K562 (cell line): Measurements from ENCODE around the gene EYA4. TPM values are rescaled to one million over a fixed set of nuclear protein-coding genes. Genes with fewer than 3 reads are reported as not detected.

ENCODE experiments used
- ATAC-seq: fragments of 200-7000 bp; cut with Tn5 transposase; 3 replicates; pipeline ENCODE4 v1.9.1; 2020; ENCODE audit warnings: moderate library complexity
- BruUV-seq: library from RNA; stranded (reverse); fragments of 400-500 nt; replicated peaks from 2 replicates; lab custom pipeline; 2021; lab: Mats Ljungman, UMichigan
- CTCF ChIA-PET: fragments of 300-600 bp; formaldehyde crosslinking; extraction: SDS; loops from one replicate; lab custom pipeline; 2021; ENCODE audit warnings: low intra/inter-chr PET ratio; lab: Yijun Ruan, JAX
- POLR2A ChIA-PET: fragments of 300-600, 350-650 bp; sonication (Branson Sonifier 250); formaldehyde crosslinking; extraction: SDS; loops from one replicate; lab custom pipeline; 2021; ENCODE audit warnings: antibody characterized with exemption, inconsistent platforms; lab: Yijun Ruan, JAX
- DNase-seq, 4 experiments: peaks; one replicate each; pipeline versions ENCODE4 v3.0.0 to v3.0.0-alpha.2; 2011 to 2018; ENCODE audit warnings: low spot score in 3 of 4, mixed read lengths in 3 of 4; ENCODE audit errors: extremely low read depth in 1 of 4
- FAIRE-seq: peaks from 2 replicates; lab custom pipeline; 2011; peaks lifted over from hg19 to GRCh38; lab: Jason Lieb, UNC
- H2AFZ ChIP-seq: 2 replicates; pipeline ENCODE4 v1.6.0; 2011; ENCODE audit warnings: low read depth, low read length, control low read depth, inconsistent platforms
- H3K27ac ChIP-seq: fragments of 200-600 bp; 3 replicates; pipeline ENCODE4 v1.8.0; 2011; ENCODE audit warnings: low read depth, mild to moderate bottlenecking, control low read depth, inconsistent platforms, low read length, moderate library complexity, mixed read lengths; ENCODE audit errors: extremely low read depth
- H3K27me3 ChIP-seq, 2 experiments: fragments of 300-600 bp in 1 of 2; 2 replicates in 1 of 2; 3 replicates in 1 of 2; pipeline versions ENCODE4 v1.6.0 to v1.8.0; 2011; ENCODE audit warnings: inconsistent platforms in 2 of 2, low read length in 2 of 2, mild to moderate bottlenecking in 1 of 2, mixed read lengths in 1 of 2, moderate library complexity in 1 of 2; ENCODE audit not compliant: control insufficient read depth in 2 of 2, insufficient read depth in 2 of 2
- H3K36me3 ChIP-seq: fragments of 300-600 bp; 3 replicates; pipeline ENCODE4 v1.8.0; 2011; ENCODE audit warnings: mild to moderate bottlenecking, low read length, inconsistent platforms; ENCODE audit not compliant: control insufficient read depth, insufficient read depth
- H3K4me1 ChIP-seq, 2 experiments: fragments of 200-600 bp in 1 of 2; replicated peaks in 1 of 2; 2 replicates in 1 of 2; 3 replicates in 1 of 2; pipeline versions ENCODE4 v1.5.1 to v1.8.0; 2011; ENCODE audit warnings: inconsistent platforms in 2 of 2, low read length in 2 of 2, mild to moderate bottlenecking in 1 of 2, mixed read lengths in 1 of 2, moderate library complexity in 1 of 2; ENCODE audit not compliant: control insufficient read depth in 2 of 2, insufficient read depth in 2 of 2
- H3K4me2 ChIP-seq: 2 replicates; pipeline ENCODE4 v1.6.1; 2011; ENCODE audit warnings: low read length, control low read depth, inconsistent platforms, mixed read lengths; ENCODE audit not compliant: insufficient read depth
- H3K4me3 ChIP-seq: fragments of 200-600 bp; sonication (generic), shearing (Covaris generic); 2 replicates; pipeline ENCODE4 v1.5.1; 2016; ENCODE audit warnings: control low read depth, inconsistent platforms
- H3K79me2 ChIP-seq: fragments of 200-600 bp; 3 replicates; pipeline ENCODE4 v1.8.0; 2011; ENCODE audit warnings: low read length, inconsistent platforms; ENCODE audit not compliant: control insufficient read depth, insufficient read depth
- H3K9ac ChIP-seq, 2 experiments: 2 replicates each; pipeline versions ENCODE4 v1.6.0 to v1.6.1; 2011; ENCODE audit warnings: low read depth in 2 of 2, low read length in 2 of 2, control low read depth in 1 of 2, inconsistent platforms in 1 of 2, mild to moderate bottlenecking in 1 of 2, mixed read lengths in 1 of 2; ENCODE audit not compliant: insufficient read depth in 1 of 2
- H3K9me1 ChIP-seq: one replicate; pipeline ENCODE4 v1.6.0; 2011; ENCODE audit warnings: inconsistent platforms, mild to moderate bottlenecking, low read length, moderate library complexity; ENCODE audit not compliant: control insufficient read depth, insufficient read depth
- H3K9me3 ChIP-seq: replicated peaks from 2 replicates; pipeline ENCODE4 v1.5.1; 2011; ENCODE audit warnings: low read depth, low read length, inconsistent platforms; ENCODE audit not compliant: control insufficient read depth, insufficient read depth
- H4K20me1 ChIP-seq: replicated peaks from 2 replicates; pipeline ENCODE4 v1.6.1; 2011; ENCODE audit warnings: low read length, inconsistent platforms, mixed read lengths; ENCODE audit not compliant: control insufficient read depth, insufficient read depth
- CUX1 ChIP-seq: fragments of 200-800 bp; sonication (Bioruptor generic); IDR thresholded peaks from 2 replicates; pipeline ENCODE4 v1.6.1; 2016; ENCODE audit warnings: missing genetic modification characterization, missing compliant biosample characterization
- DMBX1 ChIP-seq: fragments of 250-450 bp; sonication (Bioruptor Pico); IDR thresholded peaks from 2 replicates; pipeline ENCODE4 v1.8.0; 2022; ENCODE audit warnings: inconsistent platforms, mild to moderate bottlenecking, moderate library complexity, borderline replicate concordance
- E2F8 ChIP-seq: fragments of 450-650 bp; IDR thresholded peaks from 2 replicates; pipeline ENCODE4 v1.7.1; 2018; ENCODE audit warnings: mild to moderate bottlenecking, low read depth; ENCODE audit not compliant: partially characterized antibody
- GTF2E2 ChIP-seq: fragments of 200-800 bp; sonication (Bioruptor generic); IDR thresholded peaks from 2 replicates; pipeline ENCODE4 v1.6.1; 2016; ENCODE audit warnings: missing genetic modification characterization, missing compliant biosample characterization
- KLF6 ChIP-seq: fragments of 250-450 bp; sonication (Bioruptor Pico); IDR thresholded peaks from 2 replicates; pipeline ENCODE4 v1.4.0; 2020; ENCODE audit warnings: mild to moderate bottlenecking, moderate library complexity, borderline replicate concordance
- MXD1 ChIP-seq: fragments of 250-450 bp; sonication (Bioruptor Pico); IDR thresholded peaks from 2 replicates; pipeline ENCODE4 v1.8.0; 2021; ENCODE audit warnings: borderline replicate concordance, mild to moderate bottlenecking, moderate library complexity; ENCODE audit not compliant: poor library complexity, severe bottlenecking
- TCF3 ChIP-seq: sonication (generic); formaldehyde crosslinking; IDR thresholded peaks from 2 replicates; pipeline ENCODE4 v1.4.0; 2020; ENCODE audit warnings: mild to moderate bottlenecking, missing genetic modification reagents
- TEAD4 ChIP-seq, 2 experiments: sonication (generic) in 1 of 2; formaldehyde crosslinking in 1 of 2; IDR thresholded peaks; 2 replicates each; pipeline versions ENCODE4 v1.6.1 to v1.8.0; 2012 to 2022; ENCODE audit warnings: borderline replicate concordance in 1 of 2, inconsistent platforms in 1 of 2, low read length in 1 of 2, mild to moderate bottlenecking in 1 of 2, missing genetic modification reagents in 1 of 2
- ZNF140 ChIP-seq: fragments of 250-450 bp; sonication (Bioruptor Pico); IDR thresholded peaks from 2 replicates; pipeline ENCODE4 v1.8.0; 2021; ENCODE audit warnings: moderate library complexity, mild to moderate bottlenecking, inconsistent platforms
- ZNF77 ChIP-seq: fragments of 250-450 bp; sonication (Bioruptor Pico); IDR thresholded peaks from 2 replicates; pipeline ENCODE4 v1.5.0; 2020
- WGBS: fragments of 100-300 bp; shearing (Covaris generic); methylation state at CpG from one replicate; pipeline ENCODE4 v1.1.6; 2016; ENCODE audit warnings: low coverage, mixed read lengths; ENCODE audit not compliant: insufficient coverage; ENCODE audit errors: missing lambda C conversion rate; 5-methylcytosine and 5-hydroxymethylcytosine counted together
- in situ Hi-C: fragments of 300-500 bp; cut with MboI; formaldehyde crosslinking; loops from 4 replicates; pipeline ENCODE4 v1.15.0; 2018; ENCODE audit warnings: inconsistent platforms, mixed read lengths
- intact Hi-C: fragments of 100-400 bp; cut with micrococcal nuclease; formaldehyde crosslinking; loops from 2 replicates; pipeline ENCODE4 v1.14.2; 2022
- polyA plus RNA-seq, 8 experiments: library from polyadenylated mRNA; depleted of rRNA in 4 of 8; stranded (reverse) in 5 of 8; unstranded in 3 of 8; fragments of >200 nt; fragmentation: Nextera tagmentation in 2 of 8; fragmentation: Illumina TruSeq in 1 of 8; extraction: Ambion mirVana in 2 of 8; extraction: Trizol in 1 of 8; gene quantifications; 2 replicates each; pipeline versions ENCODE4 v1.2.1 to v1.2.3, GENCODE V29; 2011 to 2014; ENCODE audit warnings: inconsistent platforms in 1 of 8, missing spikeins in 1 of 8
- total RNA-seq, 7 experiments: library from RNA; depleted of rRNA in 6 of 7; stranded (reverse); fragments of >200 nt in 6 of 7; fragmentation: Illumina TruSeq in 2 of 7; extraction: Trizol in 2 of 7; gene quantifications; 2 replicates each; pipeline versions ENCODE4 v1.2.1 to v1.2.3, GENCODE V29; 2011 to 2021; ENCODE audit warnings: low replicate concordance in 1 of 7

The EYA4 gene
- total and polyA plus RNA-seq, 9 of the 15 experiments (the other 6 are each of a cell fraction or from before 2014, with no cell fraction given) = 0.03 to 0.04 TPM; not detected in 7

GRCh38 chr6:133577851-133578250, 336.7 kb downstream of the EYA4 start:
- Histone ChIP-seq H3K79me2 (no peaks in the 10 kb centered on the region), H3K9me1 (no peaks in the 10 kb centered on the region), H3K4me2 (no peak overlapping the region), H4K20me1 (no peaks in the 10 kb centered on the region), H3K9me3 (no peaks in the 10 kb centered on the region), H3K4me3 (no peak overlapping the region), H3K27me3 (no peaks in the 10 kb centered on the region), H3K9ac (no peak overlapping the region), H3K27ac (no peak overlapping the region), H3K4me1 (no peaks in the 10 kb centered on the region), H3K36me3 (no peaks in the 10 kb centered on the region), H2AFZ (no peak overlapping the region)
- BruUV-seq = no TSS peak
- intact Hi-C loops (no loop called here), in situ Hi-C loops (no loop called here)
- DNase-seq (no peak), FAIRE-seq (no peak), ATAC-seq (no peak)
- 0% methylated on average over 1 of the region's 1 CpG for WGBS
- POLR2A ChIA-PET = no interaction called here
- CTCF ChIA-PET = no interaction called here
- TF ChIP-seq ZNF140 (no peak), TCF3 (CRISPR knock-in tag) (no peak), KLF6 (CRISPR knock-in tag) (no peak), E2F8 (no peak), DMBX1 (CRISPR knock-in tag) (no peak), GTF2E2 (tag) (no peak), CUX1 (no peak), ZNF77 (CRISPR knock-in tag) (no peak), MXD1 (CRISPR knock-in tag) (no peak), TEAD4 (IDR thresholded peaks at IDR 0.05; ENCODE audit: low read length) (no peak), TEAD4 (CRISPR knock-in tag; IDR thresholded peaks at IDR 0.05; ENCODE audit: borderline replicate concordance) (no peak)
